Liver (tissue), 9 donors: ENCODE data around the gene FAM83E. TPM values are rescaled to one million over a fixed set of nuclear protein-coding genes. Genes with fewer than 3 reads are reported as not detected.

Experiments
- DNase-seq: peaks from one replicate; pipeline ENCODE4 v3.0.0-alpha.2; 2017; ENCODE audit warnings: low spot score
- H3K27ac ChIP-seq, 2 donors: one replicate each; pipeline ENCODE4 v1.7.0; 2013; ENCODE audit warnings: inconsistent platforms in 2 of 2, low read length in 2 of 2, control low read depth in 1 of 2, low read depth in 1 of 2, mild to moderate bottlenecking in 1 of 2
- H3K27me3 ChIP-seq, 4 donors: one replicate each; pipeline versions ENCODE4 v1.6.1 to v1.7.0; 2013; ENCODE audit warnings: low read length in 3 of 4, inconsistent platforms in 1 of 4, mild to moderate bottlenecking in 1 of 4, moderate library complexity in 1 of 4; ENCODE audit not compliant: control insufficient read depth in 4 of 4, insufficient read depth in 4 of 4
- H3K36me3 ChIP-seq, 4 donors: one replicate each; pipeline versions ENCODE4 v1.6.1 to v1.7.0; 2013; ENCODE audit warnings: low read length in 3 of 4, mild to moderate bottlenecking in 3 of 4, low read depth in 1 of 4, moderate library complexity in 1 of 4; ENCODE audit not compliant: control insufficient read depth in 4 of 4, insufficient read depth in 3 of 4
- H3K4me1 ChIP-seq, 4 donors: one replicate each; pipeline versions ENCODE4 v1.6.1 to v1.7.0; 2013; ENCODE audit warnings: low read length in 3 of 4, mild to moderate bottlenecking in 3 of 4, moderate library complexity in 1 of 4; ENCODE audit not compliant: control insufficient read depth in 4 of 4, insufficient read depth in 4 of 4
- H3K4me3 ChIP-seq, 3 donors: one replicate each; pipeline versions ENCODE4 v1.6.1 to v1.7.0; 2013; ENCODE audit warnings: low read length in 3 of 3, control low read depth in 1 of 3, low read depth in 1 of 3, mild to moderate bottlenecking in 1 of 3
- H3K9ac ChIP-seq, 2 donors: one replicate each; pipeline ENCODE4 v1.7.0; 2013; ENCODE audit warnings: low read length in 2 of 2, mild to moderate bottlenecking in 2 of 2, moderate library complexity in 2 of 2, control low read depth in 1 of 2, low read depth in 1 of 2
- H3K9me3 ChIP-seq, 4 donors: one replicate each; pipeline versions ENCODE4 v1.6.1 to v1.7.0; 2013; ENCODE audit warnings: low read length in 3 of 4; ENCODE audit not compliant: control insufficient read depth in 4 of 4
- CTCF ChIP-seq: fragments of 150-350 bp; IDR thresholded peaks from 2 replicates; pipeline ENCODE4 v1.5.1; 2017; ENCODE audit warnings: improper control_type of control experiment, low read depth, low read length; ENCODE audit not compliant: missing input control
- EGR1 ChIP-seq, 2 donors: IDR thresholded peaks; 2 replicates each; pipeline ENCODE4 v1.6.1; 2016 to 2018; ENCODE audit warnings: antibody characterized with exemption in 2 of 2, low read depth in 2 of 2
- FOXA1 ChIP-seq: IDR thresholded peaks from 2 replicates; pipeline ENCODE4 v1.6.1; 2016; ENCODE audit warnings: antibody characterized with exemption
- FOXA2 ChIP-seq: IDR thresholded peaks from 2 replicates; pipeline ENCODE4 v1.6.1; 2016; ENCODE audit warnings: antibody characterized with exemption
- GABPA ChIP-seq, 2 donors: IDR thresholded peaks in 1 of 2; conservative IDR thresholded peaks in 1 of 2; 2 replicates each; pipeline ENCODE4 v1.6.1; 2016; ENCODE audit warnings: antibody characterized with exemption in 2 of 2, mild to moderate bottlenecking in 1 of 2, moderate library complexity in 1 of 2
- HNF4G ChIP-seq: IDR thresholded peaks from 2 replicates; pipeline ENCODE4 v1.6.1; 2016; ENCODE audit warnings: antibody characterized with exemption
- JUND ChIP-seq, 2 donors: IDR thresholded peaks; 2 replicates each; pipeline ENCODE4 v1.6.1; 2016; ENCODE audit warnings: antibody characterized with exemption in 2 of 2
- MAX ChIP-seq: IDR thresholded peaks from 2 replicates; pipeline ENCODE4 v1.6.1; 2016; ENCODE audit warnings: antibody characterized with exemption
- NR2F2 ChIP-seq: IDR thresholded peaks from 2 replicates; pipeline ENCODE4 v1.6.1; 2016; ENCODE audit warnings: antibody characterized with exemption
- RAD21 ChIP-seq, 2 donors: IDR thresholded peaks; 2 replicates each; pipeline ENCODE4 v1.6.1; 2016; ENCODE audit warnings: antibody characterized with exemption in 2 of 2, mild to moderate bottlenecking in 2 of 2
- REST ChIP-seq: IDR thresholded peaks from 2 replicates; pipeline ENCODE4 v1.6.1; 2016; ENCODE audit warnings: antibody characterized with exemption, mild to moderate bottlenecking
- RXRA ChIP-seq, 2 donors: IDR thresholded peaks; 2 replicates each; pipeline ENCODE4 v1.6.1; 2017 to 2018; ENCODE audit warnings: antibody characterized with exemption in 2 of 2, mild to moderate bottlenecking in 1 of 2
- SP1 ChIP-seq: IDR thresholded peaks from 2 replicates; pipeline ENCODE4 v1.6.1; 2018; ENCODE audit warnings: antibody characterized with exemption, mild to moderate bottlenecking
- TAF1 ChIP-seq: conservative IDR thresholded peaks from 2 replicates; pipeline ENCODE4 v1.6.1; 2016; ENCODE audit warnings: antibody characterized with exemption, mild to moderate bottlenecking
- YY1 ChIP-seq: IDR thresholded peaks from 2 replicates; pipeline ENCODE4 v1.6.1; 2016; ENCODE audit warnings: antibody characterized with exemption, mild to moderate bottlenecking
- ZBTB33 ChIP-seq: IDR thresholded peaks from 2 replicates; pipeline ENCODE4 v1.6.1; 2016; ENCODE audit warnings: antibody characterized with exemption
- WGBS: extraction: QIAGEN DNeasy Blood & Tissue Kit; methylation state at CpG from one replicate; pipeline ENCODE4 v1.1.7; 2013; 5-methylcytosine and 5-hydroxymethylcytosine counted together
- polyA plus RNA-seq, 2 donors: library from polyadenylated mRNA; stranded (reverse) in 1 of 2; unstranded in 1 of 2; fragments of 200-250 nt in 1 of 2; fragments of >200 nt in 1 of 2; fragmentation: Nextera tagmentation in 1 of 2; extraction: Ambion mirVana in 1 of 2; gene quantifications; one replicate each; pipeline versions ENCODE4 v1.2.1 to v1.2.3, GENCODE V29; 2013 to 2015
- total RNA-seq, 2 donors: library from RNA; depleted of rRNA; stranded (reverse); fragments of >200 nt; gene quantifications; one replicate each; pipeline ENCODE4 v1.2.3, GENCODE V29; 2014
- donor health status: healthy.
- donor health status: healthy.
- donor health status: healthy.
- donor health status: healthy.
- donor health status: healthy.

The FAM83E gene
- total and polyA plus RNA-seq, 4 donors: 0.20 to 0.42 (median 0.33) TPM; not detected in 1

GRCh38 chr19:48646722-48647216 is 31.9 kb upstream of the FAM83E start:
- Histone ChIP-seq H3K27ac (no peak overlapping the region), H3K4me1 (peaks cover 2 to 21% (median 10%) of the 10 kb centered on the region in 4 donors), H3K27me3 (no peaks in the 10 kb centered on the region), H3K9me3 (no peaks in the 10 kb centered on the region), H3K36me3 (no peaks in the 10 kb centered on the region), H3K4me3 (no peak overlapping the region), H3K9ac (no peak overlapping the region)
- 18% methylated on average over 9 of the region's 10 CpGs for WGBS
- TF ChIP-seq RXRA (IDR thresholded peaks at IDR 0.05) (no peak), SP1 (no peak), GABPA (IDR thresholded peaks at IDR 0.05 in 1 of 2, conservative IDR thresholded peaks at IDR 0.05 in 1 of 2) (no peak), RAD21 (IDR thresholded peaks at IDR 0.05) (no peak)
- no peak for DNase-seq

- peak; percentile 78 for DNase-seq
- Histone ChIP-seq H3K27ac (peak within 1 kb of the TSS; percentile 64 to 82), H3K9ac (peak within 1 kb of the TSS; percentile 32 to 34), H3K4me3 (peak within 1 kb of the TSS; percentile 8 to 35 (median 11)), H3K36me3 (no peaks in the 10 kb centered on the region), H3K4me1 (peaks cover 2 to 21% (median 11%) of the 10 kb centered on the region in 4 donors), H3K9me3 (no peaks in the 10 kb centered on the region), H3K27me3 (no peaks in the 10 kb centered on the region)
- WGBS: 2% methylated on average over 33 of the region's 33 CpGs
- TF ChIP-seq FOXA2 (no peak), ZBTB33 (no peak), CTCF (peak; percentile 70), RAD21 (IDR thresholded peaks at IDR 0.05) (peak; percentile 83 to 87)
These were observed 31.3 kb upstream of the FAM83E start, which contains the start of gene CA11 for GRCh38 chr19:48646001-48646721. CA11 (minus strand) TSS chr19:48646187; CDS start chr19:48645632, 555 bp downstream.

GRCh38 chr19:48645620-48646000 is 30.7 kb upstream of the FAM83E start:
- Histone ChIP-seq H3K27ac (peak overlapping the region; percentile 64 to 82), H3K36me3 (no peaks in the 10 kb centered on the region), H3K9ac (peak overlapping the region; percentile 32 to 34), H3K4me1 (peaks cover 2 to 21% (median 12%) of the 10 kb centered on the region in 4 donors), H3K27me3 (no peaks in the 10 kb centered on the region), H3K9me3 (no peaks in the 10 kb centered on the region), H3K4me3 (no peak overlapping the region)
- no peak for TF ChIP-seq ZBTB33
- no peak for TF ChIP-seq REST
- TF ChIP-seq FOXA1: no peak
- no peak for TF ChIP-seq JUND (IDR thresholded peaks at IDR 0.05)
- no peak for TF ChIP-seq SP1
- TF ChIP-seq GABPA (IDR thresholded peaks at IDR 0.05 in 1 of 2, conservative IDR thresholded peaks at IDR 0.05 in 1 of 2): no peak
- TF ChIP-seq TAF1: no peak
- TF ChIP-seq HNF4G: no peak
- TF ChIP-seq NR2F2: no peak
- no peak for TF ChIP-seq EGR1 (IDR thresholded peaks at IDR 0.05; ENCODE audit: low read depth in 2 of 2)
- TF ChIP-seq MAX: no peak
- no peak for TF ChIP-seq YY1
- TF ChIP-seq FOXA2: no peak
- 1% methylated on average over 6 of the region's 6 CpGs for WGBS
- no peak for DNase-seq
